ENCODE results near the gene ACOT11.
A peak's percentile ranks its signal among the peaks of the same experiment; 100 is the strongest.

ACOT11 gene

GRCh38 chr1:54566438-54567141 is 18.6 kb downstream of the ACOT11 start:
- no peak for DNase-seq

- no peak for DNase-seq
Observed at GRCh38 chr1:54567961-54568360, 19.9 kb downstream of the ACOT11 start.

GRCh38 chr1:54569339-54569738 is 21.3 kb downstream of the ACOT11 start:
- peak; percentile 41 for DNase-seq

- no peak for DNase-seq
Observed at GRCh38 chr1:54570161-54570560, 22.1 kb downstream of the ACOT11 start.

- DNase-seq = no peak
Observed at GRCh38 chr1:54571326-54571725, 23.3 kb downstream of the ACOT11 start.

- no peak for DNase-seq
Observed at GRCh38 chr1:54571803-54572541, 23.9 kb downstream of the ACOT11 start.

- DNase-seq = no peak
Observed at GRCh38 chr1:54572542-54572850, 24.5 kb downstream of the ACOT11 start.

- DNase-seq = no peak
Observed at GRCh38 chr1:54574158-54574778, 26.2 kb downstream of the ACOT11 start.

GRCh38 chr1:54575161-54575560 is 27.1 kb downstream of the ACOT11 start:
- no peak for DNase-seq

- DNase-seq = no peak
Observed at GRCh38 chr1:54575605-54576290, 27.7 kb downstream of the ACOT11 start.

- DNase-seq = peak; percentile 31
Observed at GRCh38 chr1:54577612-54578011, 29.6 kb downstream of the ACOT11 start.

- no peak for DNase-seq
Observed at GRCh38 chr1:54579337-54579781, 31.3 kb downstream of the ACOT11 start.

GRCh38 chr1:54580856-54581550 is 33.0 kb downstream of the ACOT11 start:
- no peak for DNase-seq

- peak; percentile 79 for DNase-seq
Observed at GRCh38 chr1:54581621-54582035, 33.6 kb downstream of the ACOT11 start.

- no peak for DNase-seq
Observed at GRCh38 chr1:54582566-54583306, 34.7 kb downstream of the ACOT11 start.

- DNase-seq = no peak
Observed at GRCh38 chr1:54583307-54583686, 35.3 kb downstream of the ACOT11 start.

- DNase-seq = no peak
Observed at GRCh38 chr1:54583871-54584270, 35.8 kb downstream of the ACOT11 start.

- DNase-seq = no peak
Observed at GRCh38 chr1:54584575-54584974, 36.5 kb downstream of the ACOT11 start.

GRCh38 chr1:54585181-54586066 is 37.4 kb downstream of the ACOT11 start:
- no peak for DNase-seq

- DNase-seq = no peak
Observed at GRCh38 chr1:54588377-54588776, 40.3 kb downstream of the ACOT11 start.

GRCh38 chr1:54591127-54591756 is 43.2 kb downstream of the ACOT11 start:
- no peak for DNase-seq
